Endothelial cell (in vitro differentiated cells): ENCODE data around the gene ARL14EPL. TPM values are rescaled to one million over a fixed set of nuclear protein-coding genes. Genes with fewer than 3 reads are reported as not detected.

Experiments
- DNase-seq: peaks from one replicate; pipeline ENCODE4 v3.0.0; 2021; ENCODE audit warnings: low spot score
- H3K27ac Mint-ChIP-seq: one replicate; pipeline ENCODE4 v1.8.0; 2021; ENCODE audit warnings: mixed read lengths, inconsistent platforms; ENCODE audit not compliant: unreplicated experiment
- H3K27me3 Mint-ChIP-seq: one replicate; pipeline ENCODE4 v1.8.0; 2021; ENCODE audit warnings: mild to moderate bottlenecking, moderate library complexity, mixed read lengths, inconsistent platforms; ENCODE audit not compliant: unreplicated experiment
- H3K36me3 Mint-ChIP-seq: one replicate; pipeline ENCODE4 v1.8.0; 2021; ENCODE audit warnings: mild to moderate bottlenecking, low read depth, mixed read lengths, inconsistent platforms; ENCODE audit not compliant: unreplicated experiment
- H3K4me1 Mint-ChIP-seq: one replicate; pipeline ENCODE4 v1.8.0; 2021; ENCODE audit warnings: mild to moderate bottlenecking, mixed read lengths, inconsistent platforms; ENCODE audit not compliant: unreplicated experiment
- H3K4me3 Mint-ChIP-seq: one replicate; pipeline ENCODE4 v1.8.0; 2021; ENCODE audit warnings: mild to moderate bottlenecking, mixed read lengths, inconsistent platforms; ENCODE audit not compliant: unreplicated experiment
- H3K9me3 Mint-ChIP-seq: one replicate; pipeline ENCODE4 v1.8.0; 2021; ENCODE audit warnings: mixed read lengths, inconsistent platforms; ENCODE audit not compliant: unreplicated experiment
- CTCF ChIP-seq: fragments of 200-600 bp; sonication (generic); IDR thresholded peaks from one replicate; pipeline ENCODE4 v1.5.0; 2021; ENCODE audit warnings: antibody characterized with exemption; ENCODE audit not compliant: unreplicated experiment
- total RNA-seq: library from RNA; stranded (reverse); fragmentation: NEBNext Ultra II Directional; extraction: Animal tissue kit (Norgen Biotek cat#: 25700); gene quantifications from one replicate; pipeline ENCODE4 v1.2.1, GENCODE V29; 2021; ENCODE audit not compliant: unreplicated experiment

Gene ARL14EPL
- total RNA-seq, 1 donor from 2014 or later, result not detected

DNA sequence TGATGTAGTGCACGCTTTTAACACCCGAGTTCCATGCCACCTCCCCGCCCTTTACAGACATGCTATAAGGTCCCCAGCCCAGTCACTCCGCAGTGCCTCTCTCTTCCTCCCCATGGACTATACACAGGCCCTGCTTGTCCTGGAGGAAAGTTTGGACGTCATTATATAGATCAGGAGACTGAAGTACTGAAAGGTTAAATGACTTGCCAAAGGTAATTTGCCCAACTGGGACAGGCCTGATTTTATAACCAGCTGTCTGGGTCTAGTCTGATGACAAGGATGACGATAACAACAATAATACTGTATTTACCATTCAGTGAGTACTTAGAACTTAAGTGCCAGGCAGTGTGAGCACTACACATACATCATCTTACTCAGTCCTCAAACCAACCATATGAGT is 36.9 kb upstream of the ARL14EPL start:
- Mint-ChIP-seq H3K27me3 (no peaks in the 10 kb centered on the region), H3K9me3 (no peaks in the 10 kb centered on the region)

DNA sequence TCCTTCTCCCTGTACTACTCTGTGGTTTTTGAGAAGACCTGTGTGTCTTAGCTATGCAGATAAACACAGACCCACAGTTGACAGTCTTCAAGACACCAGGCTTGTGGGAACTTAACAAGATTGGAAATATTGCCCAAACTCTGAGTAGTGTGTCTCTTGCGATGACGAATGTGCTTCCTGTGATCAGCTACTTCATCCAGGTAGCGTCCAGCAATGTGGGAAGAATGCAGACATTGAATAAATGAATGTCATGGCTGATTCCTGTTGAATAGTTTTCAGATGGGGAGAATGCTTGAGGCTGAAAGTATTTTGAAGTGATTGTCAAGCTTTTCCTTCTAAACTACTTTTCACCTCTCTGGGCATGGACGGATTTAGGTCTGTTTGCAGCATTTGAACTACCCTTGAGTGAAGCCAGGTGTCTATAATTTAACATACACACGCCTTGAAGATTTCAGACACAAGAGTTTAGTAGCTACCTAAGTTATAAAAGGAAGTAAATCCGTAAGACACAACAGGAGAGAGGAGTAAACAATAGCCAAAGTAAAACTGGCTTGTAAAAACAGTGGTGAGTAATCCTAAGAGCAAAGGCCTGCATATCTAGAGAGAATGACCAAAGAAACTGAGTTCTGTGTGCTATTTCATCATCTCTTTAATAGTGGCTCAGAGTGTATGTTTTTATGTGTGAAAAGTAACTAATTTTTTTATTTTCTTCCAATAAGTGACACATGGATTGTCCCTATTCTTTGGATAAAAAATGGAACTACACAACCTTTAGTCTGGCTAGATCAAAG is 30.0 kb upstream of the ARL14EPL start:
- DNase-seq, result no peak
- Mint-ChIP-seq H3K27me3 (no peaks in the 10 kb centered on the region), H3K4me3 (no peak overlapping the region), H3K27ac (no peak overlapping the region), H3K9me3 (no peaks in the 10 kb centered on the region), H3K36me3 (no peaks in the 10 kb centered on the region), H3K4me1 (peaks cover 8% of the 10 kb centered on the region)
- no peak for TF ChIP-seq CTCF

More for the DNA sequence above, 36.9 kb upstream of the ARL14EPL start:
- no peak overlapping the region for H3K27ac Mint-ChIP-seq
- peaks cover 2% of the 10 kb centered on the region for H3K4me1 Mint-ChIP-seq
- no peak overlapping the region for H3K4me3 Mint-ChIP-seq
- no peak for TF ChIP-seq CTCF
- no peaks in the 10 kb centered on the region for H3K36me3 Mint-ChIP-seq
- no peak for DNase-seq

- H3K27me3 Mint-ChIP-seq, result no peaks in the 10 kb centered on the region
- no peaks in the 10 kb centered on the region for H3K36me3 Mint-ChIP-seq
- H3K4me3 Mint-ChIP-seq, result no peak overlapping the region
- no peak overlapping the region for H3K27ac Mint-ChIP-seq
- peaks cover 8% of the 10 kb centered on the region for H3K4me1 Mint-ChIP-seq
- H3K9me3 Mint-ChIP-seq, result no peaks in the 10 kb centered on the region
- DNase-seq, result no peak
- no peak for TF ChIP-seq CTCF
These were observed 28.0 kb upstream of the ARL14EPL start for GRCh38 chr5:116004248-116004647.

GRCh38 chr5:116009806-116010205 is 22.5 kb upstream of the ARL14EPL start:
- H3K9me3 Mint-ChIP-seq, result no peaks in the 10 kb centered on the region
- no peaks in the 10 kb centered on the region for H3K27me3 Mint-ChIP-seq
- TF ChIP-seq CTCF, result no peak
- H3K36me3 Mint-ChIP-seq, result no peaks in the 10 kb centered on the region
- no peaks in the 10 kb centered on the region for H3K4me1 Mint-ChIP-seq
- H3K27ac Mint-ChIP-seq, result no peak overlapping the region
- no peak for DNase-seq
- H3K4me3 Mint-ChIP-seq, result no peak overlapping the region

DNA sequence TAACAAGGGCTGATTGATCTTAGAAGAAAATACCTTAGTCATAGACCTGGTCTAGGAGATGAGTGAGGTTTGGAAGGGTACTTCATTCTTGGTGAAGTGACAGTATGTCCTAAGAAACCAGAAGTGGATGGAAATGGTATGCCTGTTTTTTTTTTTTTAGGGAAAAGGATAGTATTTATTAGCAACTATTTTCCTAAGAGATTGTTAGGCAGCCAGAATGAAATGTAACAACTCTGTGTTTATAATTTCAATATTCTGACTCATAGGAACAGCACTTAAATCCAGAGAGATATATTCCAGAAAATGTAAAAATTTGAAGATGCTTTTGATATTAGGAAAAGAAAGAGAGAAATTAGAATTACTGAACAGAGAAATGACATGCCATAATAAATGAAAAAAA is 21.2 kb upstream of the ARL14EPL start:
- TF ChIP-seq CTCF, result no peak
- Mint-ChIP-seq H3K4me3 (no peak overlapping the region), H3K27me3 (no peaks in the 10 kb centered on the region)

More for the DNA sequence above, 21.2 kb upstream of the ARL14EPL start:
- H3K36me3 Mint-ChIP-seq, result no peaks in the 10 kb centered on the region
- H3K27ac Mint-ChIP-seq, result no peak overlapping the region
- no peak for DNase-seq
- no peaks in the 10 kb centered on the region for H3K4me1 Mint-ChIP-seq
- H3K9me3 Mint-ChIP-seq, result no peaks in the 10 kb centered on the region
